PC-9 (cell line): Measurements from ENCODE around the gene PKHD1. TPM values are rescaled to one million over a fixed set of nuclear protein-coding genes. Genes with fewer than 3 reads are reported as not detected.

Experiments used
- BruUV-seq: library from RNA; stranded (reverse); fragments of 400-500 nt; replicated peaks from 2 replicates; lab custom pipeline; 2021; lab: Mats Ljungman, UMichigan
- CTCF ChIA-PET: fragments of 300-600 bp; sonication (Branson Sonifier 250); formaldehyde crosslinking; loops from one replicate; lab custom pipeline; 2022; ENCODE audit warnings: antibody characterized with exemption; lab: Charles Lee
- POLR2A ChIA-PET: fragments of 300-600 bp; sonication (Branson Sonifier 250); formaldehyde crosslinking; loops from one replicate; lab custom pipeline; 2022; ENCODE audit warnings: antibody characterized with exemption; ENCODE audit not compliant: unreplicated experiment; lab: Charles Lee
- DNase-seq, 2 experiments: peaks; one replicate each; pipeline versions ENCODE4 v3.0.0 to v3.0.0-alpha.2; 2015 to 2022; ENCODE audit warnings: mixed read lengths in 1 of 2
- H2AFZ ChIP-seq: fragments of 200-600 bp; sonication (generic); 2 replicates; pipeline ENCODE4 v1.8.1; 2017; ENCODE audit warnings: antibody characterized with exemption
- H3F3A ChIP-seq: fragments of 200-600 bp; sonication (generic); 2 replicates; pipeline ENCODE4 v1.8.1; 2017; ENCODE audit warnings: antibody characterized with exemption, mild to moderate bottlenecking, low read depth; ENCODE audit not compliant: insufficient read depth
- H3K27ac ChIP-seq: fragments of 200-600 bp; sonication (generic); 2 replicates; pipeline ENCODE4 v1.6.1; 2016; ENCODE audit warnings: mixed run types
- H3K27me3 ChIP-seq: fragments of 200-600 bp; sonication (generic); 2 replicates; pipeline ENCODE4 v1.6.1; 2016; ENCODE audit warnings: low read depth, mixed run types; ENCODE audit not compliant: insufficient read depth
- H3K36me3 ChIP-seq: fragments of 200-600 bp; sonication (generic); 2 replicates; pipeline ENCODE4 v1.6.1; 2016; ENCODE audit warnings: low read depth, mixed run types
- H3K4me1 ChIP-seq: fragments of 200-600 bp; sonication (generic); replicated peaks from 2 replicates; pipeline ENCODE4 v1.6.1; 2016; ENCODE audit warnings: mixed run types; ENCODE audit not compliant: insufficient read depth
- H3K4me2 ChIP-seq: fragments of 200-600 bp; sonication (generic); 2 replicates; pipeline ENCODE4 v1.6.1; 2017; ENCODE audit warnings: mixed run types
- H3K4me3 ChIP-seq: fragments of 200-600 bp; sonication (generic); 2 replicates; pipeline ENCODE4 v1.6.1; 2016; ENCODE audit warnings: mixed run types
- H3K79me2 ChIP-seq: fragments of 200-600 bp; sonication (generic); 2 replicates; pipeline ENCODE4 v1.6.1; 2017; ENCODE audit warnings: low read depth, mixed run types
- H3K9me2 ChIP-seq: fragments of 200-600 bp; sonication (generic); 2 replicates; pipeline ENCODE4 v1.8.1; 2017; ENCODE audit warnings: mild to moderate bottlenecking; ENCODE audit not compliant: insufficient read depth
- H3K9me3 ChIP-seq: fragments of 200-600 bp; sonication (generic); 2 replicates; pipeline ENCODE4 v1.8.1; 2016; ENCODE audit warnings: low read depth; ENCODE audit not compliant: insufficient read depth
- H4K20me1 ChIP-seq: fragments of 200-600 bp; sonication (generic); 2 replicates; pipeline ENCODE4 v1.8.1; 2017; ENCODE audit not compliant: insufficient read depth
- EZH2 ChIP-seq: fragments of 200-600 bp; sonication (generic); IDR thresholded peaks from 2 replicates; pipeline ENCODE4 v1.8.0; 2017; ENCODE audit warnings: antibody characterized with exemption, low read depth
- intact Hi-C: fragments of 100-400 bp; cut with micrococcal nuclease; formaldehyde crosslinking; loops from one replicate; pipeline ENCODE4 v1.10.0; 2022; ENCODE audit not compliant: unreplicated experiment
- total RNA-seq: library from RNA; stranded (reverse); gene quantifications from 2 replicates; pipeline ENCODE4 v1.2.3, GENCODE V29; 2021
- TF ChIP-seq, protein P1 (sequence below): fragments of 200-600 bp; sonication (generic); conservative IDR thresholded peaks from 2 replicates; pipeline ENCODE4 v1.6.1; 2017; ENCODE audit warnings: mixed run types, antibody characterized with exemption, mild to moderate bottlenecking, moderate library complexity

The PKHD1 gene
- total RNA-seq, 1 experiment from 2014 or later = not detected

DNA sequence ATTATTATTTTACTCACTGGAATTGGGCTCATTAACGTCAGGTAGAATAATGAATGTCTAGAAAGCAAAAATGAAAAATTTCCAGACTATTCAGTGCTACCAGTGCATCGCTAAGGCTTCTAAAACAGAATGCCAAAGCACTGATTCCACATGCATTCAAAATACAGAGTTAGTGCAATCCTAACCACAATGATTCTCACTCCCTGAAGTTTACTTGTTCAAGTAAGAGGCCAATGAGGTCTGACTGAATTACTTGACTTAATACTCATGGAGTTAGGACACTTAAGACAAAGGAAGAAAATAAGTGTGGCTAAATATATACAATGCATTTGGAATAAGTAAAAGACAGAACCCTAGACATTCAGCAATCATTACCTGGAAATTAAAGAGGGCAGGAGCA, 220.5 kb downstream of the PKHD1 start:
- TF ChIP-seq, protein P1, sequence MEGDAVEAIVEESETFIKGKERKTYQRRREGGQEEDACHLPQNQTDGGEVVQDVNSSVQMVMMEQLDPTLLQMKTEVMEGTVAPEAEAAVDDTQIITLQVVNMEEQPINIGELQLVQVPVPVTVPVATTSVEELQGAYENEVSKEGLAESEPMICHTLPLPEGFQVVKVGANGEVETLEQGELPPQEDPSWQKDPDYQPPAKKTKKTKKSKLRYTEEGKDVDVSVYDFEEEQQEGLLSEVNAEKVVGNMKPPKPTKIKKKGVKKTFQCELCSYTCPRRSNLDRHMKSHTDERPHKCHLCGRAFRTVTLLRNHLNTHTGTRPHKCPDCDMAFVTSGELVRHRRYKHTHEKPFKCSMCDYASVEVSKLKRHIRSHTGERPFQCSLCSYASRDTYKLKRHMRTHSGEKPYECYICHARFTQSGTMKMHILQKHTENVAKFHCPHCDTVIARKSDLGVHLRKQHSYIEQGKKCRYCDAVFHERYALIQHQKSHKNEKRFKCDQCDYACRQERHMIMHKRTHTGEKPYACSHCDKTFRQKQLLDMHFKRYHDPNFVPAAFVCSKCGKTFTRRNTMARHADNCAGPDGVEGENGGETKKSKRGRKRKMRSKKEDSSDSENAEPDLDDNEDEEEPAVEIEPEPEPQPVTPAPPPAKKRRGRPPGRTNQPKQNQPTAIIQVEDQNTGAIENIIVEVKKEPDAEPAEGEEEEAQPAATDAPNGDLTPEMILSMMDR = no peak
- TF ChIP-seq EZH2 = no peak
- no peaks in the 10 kb centered on the region for H3K27me3 ChIP-seq
- BruUV-seq = no TSS peak
- ChIA-PET CTCF (no interaction called here), POLR2A (no interaction called here)
- H3K9me3 ChIP-seq = no peaks in the 10 kb centered on the region; the same call in 1 of the 2 replicates
- DNase-seq = no peak
- H2AFZ ChIP-seq = no peak overlapping the region
- no peak overlapping the region for H3K27ac ChIP-seq
- intact Hi-C loops = no loop called here
- no peak overlapping the region for H3K4me2 ChIP-seq
- H3K9me2 ChIP-seq = no peaks in the 10 kb centered on the region
- no peaks in the 10 kb centered on the region for H3K79me2 ChIP-seq
- H3K4me3 ChIP-seq = no peak overlapping the region
- no peaks in the 10 kb centered on the region for H3K4me1 ChIP-seq
- no peaks in the 10 kb centered on the region for H3K36me3 ChIP-seq
- H3F3A ChIP-seq = no peaks in the 10 kb centered on the region
- H4K20me1 ChIP-seq = no peaks in the 10 kb centered on the region

- H3K9me2 ChIP-seq = no peaks in the 10 kb centered on the region
- H3F3A ChIP-seq = no peaks in the 10 kb centered on the region
- H3K36me3 ChIP-seq = no peaks in the 10 kb centered on the region
- ChIA-PET CTCF (no interaction called here), POLR2A (no interaction called here)
- intact Hi-C loops = no loop called here
- no peaks in the 10 kb centered on the region for H3K27me3 ChIP-seq
- H3K9me3 ChIP-seq = no peaks in the 10 kb centered on the region; the same call in 1 of the 2 replicates
- H3K4me1 ChIP-seq = no peaks in the 10 kb centered on the region
- no peak overlapping the region for H3K27ac ChIP-seq
- no peaks in the 10 kb centered on the region for H4K20me1 ChIP-seq
- H2AFZ ChIP-seq = no peak overlapping the region
- no peak for DNase-seq
- no peak overlapping the region for H3K4me3 ChIP-seq
- no peak for TF ChIP-seq EZH2
- TF ChIP-seq, protein P1 = no peak
- BruUV-seq = no TSS peak
- no peaks in the 10 kb centered on the region for H3K79me2 ChIP-seq
- no peak overlapping the region for H3K4me2 ChIP-seq
Observed at GRCh38 chr6:51865996-51866395, 221.4 kb downstream of the PKHD1 start.

GRCh38 chr6:51865176-51865575, 222.2 kb downstream of the PKHD1 start:
- Histone ChIP-seq H3K27me3 (no peaks in the 10 kb centered on the region), H3K27ac (no peak overlapping the region), H3K9me2 (no peaks in the 10 kb centered on the region), H3K79me2 (no peaks in the 10 kb centered on the region), H3F3A (no peaks in the 10 kb centered on the region), H4K20me1 (no peaks in the 10 kb centered on the region), H3K36me3 (no peaks in the 10 kb centered on the region), H3K9me3 (no peaks in the 10 kb centered on the region; the same call in 1 of the 2 replicates), H3K4me3 (no peak overlapping the region), H3K4me2 (no peak overlapping the region), H3K4me1 (no peaks in the 10 kb centered on the region), H2AFZ (no peak overlapping the region)
- intact Hi-C loops = no loop called here
- TF ChIP-seq, protein P1 = no peak
- TF ChIP-seq EZH2 = no peak
- CTCF ChIA-PET = no interaction called here
- BruUV-seq = no TSS peak
- DNase-seq = no peak
- POLR2A ChIA-PET = no interaction called here
